OCI-LY1 (cell line): ENCODE measurements around the gene RUBCN.

Source experiments
- H2AFZ ChIP-seq: fragments of 200-600 bp; sonication (generic), shearing (Covaris generic); 2 replicates; pipeline ENCODE4 v1.6.0; 2014; ENCODE audit warnings: antibody characterized with exemption, mild to moderate bottlenecking, low read length
- H3F3A ChIP-seq: fragments of 200-600 bp; sonication (generic), shearing (Covaris generic); 2 replicates; pipeline ENCODE4 v1.6.0; 2014; ENCODE audit warnings: mild to moderate bottlenecking, antibody characterized with exemption, low read length, moderate library complexity; ENCODE audit not compliant: insufficient read depth
- H3K27ac ChIP-seq: fragments of 200-600 bp; sonication (generic); 2 replicates; pipeline ENCODE4 v1.5.1; 2014; ENCODE audit warnings: low read length, mixed run types, mild to moderate bottlenecking, low read depth; ENCODE audit not compliant: poor library complexity, severe bottlenecking
- H3K27me3 ChIP-seq: fragments of 200-600 bp; sonication (generic); 2 replicates; pipeline ENCODE4 v1.6.0; 2014; ENCODE audit warnings: antibody characterized with exemption, mild to moderate bottlenecking, low read length, moderate library complexity; ENCODE audit not compliant: insufficient read depth
- H3K36me3 ChIP-seq: fragments of 200-600 bp; sonication (generic); 2 replicates; pipeline ENCODE4 v1.6.1; 2014; ENCODE audit warnings: mild to moderate bottlenecking, antibody characterized with exemption, low read length, moderate library complexity, mixed read lengths; ENCODE audit not compliant: insufficient read depth
- H3K4me1 ChIP-seq: fragments of 200-600 bp; sonication (generic); 2 replicates; pipeline ENCODE4 v1.5.1; 2014; ENCODE audit warnings: mild to moderate bottlenecking, low read length, moderate library complexity; ENCODE audit not compliant: insufficient read depth, severe bottlenecking
- H3K4me2 ChIP-seq: fragments of 200-600 bp; sonication (generic), shearing (Covaris generic); 2 replicates; pipeline ENCODE4 v1.6.1; 2014; ENCODE audit warnings: low read length
- H3K4me3 ChIP-seq: fragments of 200-600 bp; sonication (generic); 2 replicates; pipeline ENCODE4 v1.5.1; 2014; ENCODE audit warnings: low read length, low read depth, mild to moderate bottlenecking, mixed read lengths; ENCODE audit not compliant: poor library complexity, severe bottlenecking
- H3K79me2 ChIP-seq: fragments of 200-600 bp; shearing (Covaris generic); 2 replicates; pipeline ENCODE4 v1.6.1; 2016; ENCODE audit warnings: mixed run types, low read length, mixed read lengths; ENCODE audit not compliant: insufficient read depth
- H3K9ac ChIP-seq: fragments of 200-600 bp; sonication (generic), shearing (Covaris generic); 2 replicates; pipeline ENCODE4 v1.6.1; 2014; ENCODE audit warnings: mild to moderate bottlenecking, low read length, mixed read lengths
- H3K9me2 ChIP-seq: fragments of 200-600 bp; sonication (generic), shearing (Covaris generic); 2 replicates; pipeline ENCODE4 v1.6.1; 2014; ENCODE audit warnings: low read depth, mild to moderate bottlenecking, low read length, mixed read lengths
- H3K9me3 ChIP-seq: fragments of 200-600 bp; shearing (Covaris generic); 2 replicates; pipeline ENCODE4 v1.6.1; 2014; ENCODE audit warnings: low read length, mixed read lengths
- H4K20me1 ChIP-seq: fragments of 200-600 bp; sonication (generic), shearing (Covaris generic); 2 replicates; pipeline ENCODE4 v1.6.0; 2016; ENCODE audit warnings: mild to moderate bottlenecking, low read length; ENCODE audit not compliant: insufficient read depth
- EZH2 ChIP-seq: fragments of 200-600 bp; sonication (generic), shearing (Covaris generic); IDR thresholded peaks from 2 replicates; pipeline ENCODE4 v1.8.0; 2017; ENCODE audit warnings: borderline replicate concordance, mixed run types, mild to moderate bottlenecking, antibody characterized with exemption, low read length, moderate library complexity, mixed read lengths
- TF ChIP-seq, protein P1 (sequence below): fragments of 200-600 bp; sonication (generic), shearing (Covaris generic); IDR thresholded peaks from 2 replicates; pipeline ENCODE4 v1.5.1; 2017; ENCODE audit warnings: mild to moderate bottlenecking, antibody characterized with exemption, low read length, moderate library complexity, mixed read lengths

RUBCN gene

DNA sequence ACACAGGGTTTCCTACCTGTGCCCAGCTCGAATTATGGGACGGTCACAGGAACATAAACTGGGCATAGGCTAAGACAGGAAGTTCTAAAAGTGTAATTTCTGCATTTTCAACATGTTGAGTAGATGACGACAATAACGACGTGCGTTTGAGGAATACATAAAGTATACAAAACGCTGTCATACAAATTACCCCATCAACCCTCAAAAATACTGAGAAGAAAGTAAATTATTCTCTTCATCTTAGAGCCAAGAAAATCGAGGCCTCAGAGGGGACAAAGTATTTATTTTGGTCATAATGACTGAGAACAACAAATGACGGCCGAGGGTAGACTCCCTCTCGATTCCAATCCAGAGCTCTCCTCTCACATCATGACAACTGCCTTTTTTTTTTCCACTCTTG lies 60.8 kb downstream of the RUBCN start:
- Histone ChIP-seq H3K4me3 (peak overlapping the region; percentile 36), H3K27me3 (no peaks in the 10 kb centered on the region), H3K4me2 (peak overlapping the region; percentile 51), H3K79me2 (peaks cover 7% of the 10 kb centered on the region; the same call in 1 of the 2 replicates), H3F3A (no peaks in the 10 kb centered on the region), H3K9me2 (no peaks in the 10 kb centered on the region), H3K4me1 (peaks cover 58% of the 10 kb centered on the region), H3K36me3 (peaks cover 87% of the 10 kb centered on the region), H3K9ac (peak overlapping the region; percentile 50; the same call in 1 of the 2 replicates), H3K27ac (peak overlapping the region; percentile 98), H4K20me1 (no peaks in the 10 kb centered on the region), H3K9me3 (no peaks in the 10 kb centered on the region), H2AFZ (no peak overlapping the region)
- no peak for TF ChIP-seq EZH2
- TF ChIP-seq, protein P1, sequence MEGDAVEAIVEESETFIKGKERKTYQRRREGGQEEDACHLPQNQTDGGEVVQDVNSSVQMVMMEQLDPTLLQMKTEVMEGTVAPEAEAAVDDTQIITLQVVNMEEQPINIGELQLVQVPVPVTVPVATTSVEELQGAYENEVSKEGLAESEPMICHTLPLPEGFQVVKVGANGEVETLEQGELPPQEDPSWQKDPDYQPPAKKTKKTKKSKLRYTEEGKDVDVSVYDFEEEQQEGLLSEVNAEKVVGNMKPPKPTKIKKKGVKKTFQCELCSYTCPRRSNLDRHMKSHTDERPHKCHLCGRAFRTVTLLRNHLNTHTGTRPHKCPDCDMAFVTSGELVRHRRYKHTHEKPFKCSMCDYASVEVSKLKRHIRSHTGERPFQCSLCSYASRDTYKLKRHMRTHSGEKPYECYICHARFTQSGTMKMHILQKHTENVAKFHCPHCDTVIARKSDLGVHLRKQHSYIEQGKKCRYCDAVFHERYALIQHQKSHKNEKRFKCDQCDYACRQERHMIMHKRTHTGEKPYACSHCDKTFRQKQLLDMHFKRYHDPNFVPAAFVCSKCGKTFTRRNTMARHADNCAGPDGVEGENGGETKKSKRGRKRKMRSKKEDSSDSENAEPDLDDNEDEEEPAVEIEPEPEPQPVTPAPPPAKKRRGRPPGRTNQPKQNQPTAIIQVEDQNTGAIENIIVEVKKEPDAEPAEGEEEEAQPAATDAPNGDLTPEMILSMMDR, result no peak

DNA sequence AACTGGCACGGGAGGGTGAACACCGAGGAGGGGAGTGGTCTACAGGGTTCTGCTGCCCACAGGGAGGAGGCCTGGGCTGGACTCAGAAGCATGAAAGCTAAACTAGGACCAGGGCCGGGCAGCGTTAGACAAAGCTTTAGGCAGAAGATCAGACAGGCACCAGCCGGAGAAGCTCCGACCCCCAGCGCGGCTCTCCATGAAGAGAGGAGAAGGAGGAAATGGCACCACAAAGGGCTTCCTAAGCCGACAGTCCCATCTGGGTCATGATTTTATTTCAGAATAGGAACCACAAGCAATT lies 61.2 kb downstream of the RUBCN start:
- H3K9ac ChIP-seq, result peak overlapping the region; percentile 50
- peak overlapping the region; percentile 36 for H3K4me3 ChIP-seq
- H3K36me3 ChIP-seq, result peaks cover 87% of the 10 kb centered on the region
- no peak for TF ChIP-seq EZH2
- TF ChIP-seq, protein P1, result no peak
- H3K79me2 ChIP-seq, result peaks cover 7% of the 10 kb centered on the region; the same call in 1 of the 2 replicates
- no peaks in the 10 kb centered on the region for H3K9me2 ChIP-seq
- no peak overlapping the region for H2AFZ ChIP-seq
- H3K4me1 ChIP-seq, result peaks cover 62% of the 10 kb centered on the region
- no peaks in the 10 kb centered on the region for H3F3A ChIP-seq
- no peaks in the 10 kb centered on the region for H3K9me3 ChIP-seq
- H4K20me1 ChIP-seq, result no peaks in the 10 kb centered on the region
- H3K4me2 ChIP-seq, result peak overlapping the region; percentile 51
- H3K27me3 ChIP-seq, result no peaks in the 10 kb centered on the region
- peak overlapping the region; percentile 98 for H3K27ac ChIP-seq

DNA sequence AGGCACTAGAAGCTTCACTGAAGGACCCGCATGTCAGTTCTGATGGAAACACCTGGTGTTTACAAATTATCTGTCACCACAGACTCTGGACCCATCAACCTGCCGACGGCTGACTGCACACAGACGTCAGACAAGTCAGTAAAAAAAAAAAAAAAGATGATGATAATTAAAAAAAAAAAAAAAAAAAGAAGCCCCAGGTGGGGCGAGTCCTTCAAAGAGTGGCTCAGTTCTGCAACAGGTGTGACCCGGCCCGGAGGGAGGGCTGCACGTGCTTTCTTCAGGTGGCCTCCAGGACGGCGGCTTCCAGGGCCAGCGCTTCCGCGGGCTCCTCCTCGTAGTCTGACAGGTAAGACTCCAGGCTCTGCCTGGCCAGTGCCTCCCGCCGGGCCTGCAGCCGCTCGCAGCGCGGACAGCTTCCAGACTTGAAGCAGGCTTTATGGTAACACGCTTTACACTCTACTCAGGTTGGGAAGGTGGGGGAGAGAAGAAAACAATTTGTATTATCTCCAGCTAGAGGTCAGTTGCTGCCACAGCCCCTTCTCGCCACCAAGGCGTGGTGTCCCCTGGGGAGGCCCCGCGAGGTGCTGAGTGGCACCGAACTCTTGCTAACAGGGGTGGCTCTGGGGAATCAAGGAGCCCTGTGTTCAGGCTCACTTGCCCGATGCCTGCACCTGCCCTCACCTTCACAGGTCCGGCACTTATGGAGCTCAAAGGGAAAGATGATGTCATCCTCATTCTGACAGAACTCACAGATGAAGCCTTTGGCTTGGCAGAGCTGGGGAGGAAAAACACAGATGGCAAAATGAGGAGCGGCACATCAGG lies 61.8 kb downstream of the RUBCN start:
- Histone ChIP-seq H3K79me2 (peaks cover 7% of the 10 kb centered on the region; the same call in 1 of the 2 replicates), H3K36me3 (peaks cover 90% of the 10 kb centered on the region), H3K9me3 (no peaks in the 10 kb centered on the region), H3K4me1 (peaks cover 62% of the 10 kb centered on the region), H2AFZ (no peak overlapping the region), H4K20me1 (no peaks in the 10 kb centered on the region), H3K27ac (peak overlapping the region; percentile 98), H3K9ac (peak overlapping the region; percentile 70), H3F3A (no peaks in the 10 kb centered on the region), H3K4me3 (peak overlapping the region; percentile 61), H3K27me3 (no peaks in the 10 kb centered on the region), H3K4me2 (peak overlapping the region; percentile 72), H3K9me2 (no peaks in the 10 kb centered on the region)
- TF ChIP-seq, protein P1, result no peak
- no peak for TF ChIP-seq EZH2
